GM12878 (cell line): ENCODE measurements around the gene EYA4. TPM values are rescaled to one million over a fixed set of nuclear protein-coding genes. Genes with fewer than 3 reads are reported as not detected.

Source experiments
- ATAC-seq: fragments of 200-7000 bp; cut with Tn5 transposase; 3 replicates; pipeline ENCODE4 v1.9.1; 2020; ENCODE audit warnings: mild to moderate bottlenecking, moderate library complexity
- BruUV-seq: library from RNA; stranded (reverse); fragments of 400-500 nt; replicated peaks from 2 replicates; lab custom pipeline; 2021; lab: Mats Ljungman, UMichigan
- CTCF ChIA-PET: fragments of 300-600 bp; sonication (Branson Sonifier 250); formaldehyde crosslinking; extraction: SDS; loops from one replicate; lab custom pipeline; 2021; ENCODE audit warnings: inconsistent platforms; lab: Yijun Ruan, JAX
- POLR2A ChIA-PET: fragments of 350-600 bp; formaldehyde crosslinking; extraction: SDS; loops from one replicate; lab custom pipeline; 2021; ENCODE audit warnings: inconsistent platforms; lab: Charles Lee
- RAD21 ChIA-PET: fragments of 300-600 bp; sonication (Branson Sonifier 250); formaldehyde crosslinking; loops from one replicate; lab custom pipeline; 2023; ENCODE audit warnings: antibody characterized with exemption; ENCODE audit not compliant: unreplicated experiment; lab: Charles Lee
- SMC1A ChIA-PET: fragments of 300-600 bp; sonication (Branson Sonifier 250); formaldehyde crosslinking; loops from one replicate; lab custom pipeline; 2023; ENCODE audit not compliant: unreplicated experiment, uncharacterized antibody; lab: Charles Lee
- DNase-seq: peaks from one replicate; pipeline ENCODE4 v3.0.0-alpha.2; 2011; ENCODE audit warnings: low read depth, low spot score
- FAIRE-seq: peaks from 3 replicates; lab custom pipeline; 2011; peaks lifted over from hg19 to GRCh38; lab: Jason Lieb, UNC
- H2AFZ ChIP-seq: 2 replicates; pipeline ENCODE4 v1.6.0; 2011; ENCODE audit warnings: low read depth, low read length, control low read depth; ENCODE audit not compliant: control insufficient read depth
- H3K27ac ChIP-seq: 2 replicates; pipeline ENCODE4 v1.5.1; 2011; ENCODE audit warnings: control low read depth; ENCODE audit not compliant: control insufficient read depth, insufficient read depth
- H3K27me3 ChIP-seq, 2 experiments: replicated peaks in 1 of 2; 2 replicates each; pipeline versions ENCODE4 v1.6.0 to v1.6.1; 2011; ENCODE audit warnings: low read length in 1 of 2; ENCODE audit not compliant: control insufficient read depth in 2 of 2, insufficient read depth in 2 of 2
- H3K36me3 ChIP-seq, 2 experiments: 2 replicates each; pipeline ENCODE4 v1.5.1; 2011; ENCODE audit warnings: low read length in 1 of 2; ENCODE audit not compliant: control insufficient read depth in 2 of 2, insufficient read depth in 2 of 2
- H3K4me1 ChIP-seq: 2 replicates; pipeline ENCODE4 v1.6.1; 2011; ENCODE audit warnings: mild to moderate bottlenecking, low read length, moderate library complexity, mixed read lengths; ENCODE audit not compliant: control insufficient read depth, insufficient read depth
- H3K4me2 ChIP-seq: 2 replicates; pipeline ENCODE4 v1.6.0; 2011; ENCODE audit warnings: control low read depth; ENCODE audit not compliant: control insufficient read depth, insufficient read depth
- H3K4me3 ChIP-seq: fragments of 200-600 bp; sonication (generic); 2 replicates; pipeline ENCODE4 v1.5.1; 2016
- H3K79me2 ChIP-seq: 2 replicates; pipeline ENCODE4 v1.6.0; 2011; ENCODE audit warnings: low read length; ENCODE audit not compliant: control insufficient read depth, insufficient read depth
- H3K9ac ChIP-seq: 2 replicates; pipeline ENCODE4 v1.8.0; 2011; ENCODE audit warnings: low read length, control low read depth, mixed read lengths; ENCODE audit not compliant: control insufficient read depth, insufficient read depth
- H3K9me3 ChIP-seq: replicated peaks from 3 replicates; pipeline ENCODE4 v1.5.1; 2011; ENCODE audit warnings: mild to moderate bottlenecking, low read length; ENCODE audit not compliant: control insufficient read depth, insufficient read depth
- H4K20me1 ChIP-seq: 2 replicates; pipeline ENCODE4 v1.6.0; 2011; ENCODE audit not compliant: control insufficient read depth, insufficient read depth
- BRCA1 ChIP-seq: IDR thresholded peaks from 2 replicates; pipeline ENCODE4 v1.6.1; 2011; ENCODE audit warnings: low read depth, low read length, improper control_type of control experiment
- E2F4 ChIP-seq: IDR thresholded peaks from 2 replicates; pipeline ENCODE4 v1.6.1; 2012; ENCODE audit warnings: low read depth, low read length, improper control_type of control experiment
- EZH2 ChIP-seq: IDR thresholded peaks from 2 replicates; pipeline ENCODE4 v1.6.1; 2012; ENCODE audit warnings: low read depth, mild to moderate bottlenecking, control low read depth, inconsistent platforms, low read length, borderline replicate concordance; ENCODE audit not compliant: control insufficient read depth
- MTA3 ChIP-seq: IDR thresholded peaks from 2 replicates; pipeline ENCODE4 v1.6.1; 2012; ENCODE audit warnings: low read length, inconsistent platforms, borderline replicate concordance
- NKRF ChIP-seq: fragments of 450-650 bp; conservative IDR thresholded peaks from 2 replicates; pipeline ENCODE4 v1.6.1; 2017; ENCODE audit warnings: mild to moderate bottlenecking, moderate library complexity
- USF1 ChIP-seq: IDR thresholded peaks from 2 replicates; pipeline ENCODE4 v1.6.1; 2011; ENCODE audit warnings: borderline replicate concordance, low read depth, mild to moderate bottlenecking, moderate library complexity, mixed read lengths, low read length; ENCODE audit not compliant: insufficient read depth; ENCODE audit errors: extremely low read length
- ZBTB33 ChIP-seq: fragments of 450-650 bp; IDR thresholded peaks from 2 replicates; pipeline ENCODE4 v1.6.1; 2017; ENCODE audit warnings: mild to moderate bottlenecking
- WGBS: methylation state at CpG from one replicate; pipeline ENCODE4 v1.1.6; 2016; ENCODE audit warnings: low lambda C conversion rate; ENCODE audit not compliant: insufficient replicate concordance, insufficient coverage; ENCODE audit errors: missing lambda C conversion rate; 5-methylcytosine and 5-hydroxymethylcytosine counted together
- in situ Hi-C: fragments of 300-500 bp; cut with MboI; formaldehyde crosslinking; loops from 9 replicates; pipeline ENCODE4 v1.14.3; 2018; ENCODE audit warnings: mixed read lengths
- intact Hi-C: fragments of 100-400 bp; cut with micrococcal nuclease; formaldehyde crosslinking; loops from one replicate; pipeline ENCODE4 v1.14.2; 2022; ENCODE audit not compliant: unreplicated experiment
- polyA plus RNA-seq, 11 experiments: library from polyadenylated mRNA; depleted of rRNA in 4 of 11; unstranded in 6 of 11; stranded (reverse) in 5 of 11; fragments of >200 nt; fragmentation: Nextera tagmentation in 4 of 11; fragmentation: Illumina TruSeq in 1 of 11; extraction: Ambion mirVana in 4 of 11; extraction: Trizol in 1 of 11; gene quantifications; 1 replicate in 1 of 11; 2 replicates in 10 of 11; pipeline versions ENCODE4 v1.2.1 to v1.2.3, GENCODE V29; 2011 to 2016; ENCODE audit warnings: inconsistent platforms in 2 of 11, missing spikeins in 2 of 11, low read depth in 1 of 11
- total RNA-seq, 4 experiments: library from RNA; depleted of rRNA in 3 of 4; stranded (reverse); fragments of >200 nt in 3 of 4; fragmentation: Illumina TruSeq in 1 of 4; extraction: Trizol in 1 of 4; gene quantifications; 2 replicates each; pipeline versions ENCODE4 v1.2.1 to v1.2.3, GENCODE V29; 2013 to 2021

EYA4 gene
- total and polyA plus RNA-seq, 10 of the 15 experiments (the other 5 are each of a cell fraction or from before 2014, with no cell fraction given), result 0.02 TPM; not detected in 9

- Histone ChIP-seq H3K27ac (no peak overlapping the region), H2AFZ (no peak overlapping the region), H3K9ac (no peak overlapping the region), H3K79me2 (no peaks in the 10 kb centered on the region), H3K4me1 (no peaks in the 10 kb centered on the region), H3K9me3 (no peaks in the 10 kb centered on the region), H3K27me3 (no peaks in the 10 kb centered on the region), H3K36me3 (no peaks in the 10 kb centered on the region), H4K20me1 (no peaks in the 10 kb centered on the region; the same call in 1 of the 2 replicates), H3K4me2 (no peak overlapping the region), H3K4me3 (no peak overlapping the region)
- ChIA-PET POLR2A (no interaction called here), SMC1A (no interaction called here), CTCF (no interaction called here), RAD21 (no interaction called here)
- DNase-seq, result no peak
- FAIRE-seq, result no peak
- no peak for ATAC-seq
- in situ Hi-C loops, result no loop called here
- TF ChIP-seq NKRF, result no peak
- TF ChIP-seq ZBTB33, result no peak
- TF ChIP-seq USF1, result no peak
- TF ChIP-seq BRCA1, result no peak
- TF ChIP-seq E2F4, result no peak
- no peak for TF ChIP-seq MTA3
- no peak for TF ChIP-seq EZH2
- intact Hi-C loops, result no loop called here
- 39% methylated on average over 3 of the region's 3 CpGs for WGBS
- BruUV-seq, result no TSS peak
Observed at GRCh38 chr6:133428295-133428694, 187.1 kb downstream of the EYA4 start.
